Upper lobe of left lung (tissue), 6 donors: ENCODE results near the gene KCNK15. TPM values are rescaled to one million over a fixed set of nuclear protein-coding genes. Genes with fewer than 3 reads are reported as not detected.

Experiments used
- ATAC-seq, 2 donors: fragments of 200-7000 bp; cut with Tn5 transposase; one replicate each; pipeline ENCODE4 v1.9.1; 2022; ENCODE audit warnings: mild to moderate bottlenecking in 2 of 2, moderate library complexity in 2 of 2; ENCODE audit not compliant: low FRiP score in 2 of 2
- DNase-seq, 2 donors: peaks; one replicate each; pipeline ENCODE4 v3.0.0-alpha.2; 2019 to 2020
- H3K27ac ChIP-seq, 4 donors: fragments of 200-600 bp; sonication (generic); one replicate each; pipeline ENCODE4 v1.5.1; 2016 to 2019
- H3K27me3 ChIP-seq, 4 donors: fragments of 200-600 bp; sonication (generic); one replicate each; pipeline ENCODE4 v1.5.1; 2017 to 2019
- H3K36me3 ChIP-seq, 4 donors: fragments of 200-600 bp; sonication (generic); one replicate each; pipeline ENCODE4 v1.5.1; 2016 to 2019
- H3K4me1 ChIP-seq, 4 donors: fragments of 200-600 bp; sonication (generic); one replicate each; pipeline ENCODE4 v1.5.1; 2018 to 2019
- H3K4me3 ChIP-seq, 4 donors: fragments of 200-600 bp; sonication (generic); one replicate each; pipeline ENCODE4 v1.5.1; 2017 to 2019; ENCODE audit warnings: mild to moderate bottlenecking in 2 of 4, moderate library complexity in 1 of 4
- H3K9me3 ChIP-seq, 4 donors: fragments of 200-600 bp; sonication (generic); one replicate each; pipeline ENCODE4 v1.5.1; 2018 to 2019
- CTCF ChIP-seq, 6 experiments: fragments of 450-650 bp in 4 of 6; fragments of 200-600 bp in 2 of 6; sonication (generic) in 2 of 6; IDR thresholded peaks; one replicate each; pipeline ENCODE4 v1.5.1; 2016 to 2019; ENCODE audit warnings: antibody characterized with exemption in 6 of 6
- EP300 ChIP-seq, 4 donors: sonication (generic); formaldehyde crosslinking; IDR thresholded peaks; one replicate each; pipeline ENCODE4 v1.5.1; 2017; ENCODE audit warnings: antibody characterized with exemption in 4 of 4, control low read depth in 2 of 4
- POLR2A ChIP-seq, 4 donors: fragments of 450-650 bp; IDR thresholded peaks; one replicate each; pipeline ENCODE4 v1.5.1; 2016 to 2017; ENCODE audit warnings: antibody characterized with exemption in 4 of 4, mild to moderate bottlenecking in 2 of 4
- POLR2AphosphoS5 ChIP-seq, 2 donors: sonication (generic); formaldehyde crosslinking; IDR thresholded peaks; one replicate each; pipeline ENCODE4 v1.5.1; 2017; ENCODE audit warnings: antibody characterized with exemption in 2 of 2
- whole genome bisulfite sequencing, 2 donors: methylation state at CpG; one replicate each; pipeline ENCODE4 v1.1.5; 2017 to 2018; 5-methylcytosine and 5-hydroxymethylcytosine counted together
- total RNA-seq, 6 donors: library from RNA; depleted of rRNA in 4 of 6; stranded (reverse); fragments of >200 nt in 4 of 6; gene quantifications; one replicate each; pipeline versions ENCODE4 v1.1.0 to v1.2.1, GENCODE V29; 2016 to 2021
- donor health status: DM: no; HTN: no; CAD: no; lungs with moderate emphysema.
- donor health status: DM: no; HTN: yes; CAD: no; lungs with severe emphysema.

Gene KCNK15
- total RNA-seq, 6 donors from 2014 or later, result 1.0 to 2.7 (median 1.7) TPM

GRCh38 chr20:44780226-44780625, 34.6 kb downstream of the KCNK15 start:
- DNase-seq (no peak), ATAC-seq (no peak)
- H3K9me3 ChIP-seq, result no peaks in the 10 kb centered on the region
- no peaks in the 10 kb centered on the region for H3K36me3 ChIP-seq
- H3K27ac ChIP-seq, result no peak overlapping the region
- H3K27me3 ChIP-seq, result no peaks in the 10 kb centered on the region
- 29 to 30% methylated on average over 5 of the region's 5 CpGs for WGBS, 2 donors
- no peak overlapping the region for H3K4me3 ChIP-seq
- TF ChIP-seq POLR2AphosphoS5 (IDR thresholded peaks at IDR 0.05) (no peak), CTCF (IDR thresholded peaks at IDR 0.05) (no peak), EP300 (IDR thresholded peaks at IDR 0.05) (no peak)
- H3K4me1 ChIP-seq, result no peaks in the 10 kb centered on the region

GRCh38 chr20:44781118-44781517, 35.5 kb downstream of the KCNK15 start:
- ATAC-seq (no peak), DNase-seq (no peak)
- H3K4me3 ChIP-seq, result no peak overlapping the region
- no peak overlapping the region for H3K27ac ChIP-seq
- H3K9me3 ChIP-seq, result no peaks in the 10 kb centered on the region
- TF ChIP-seq EP300 (IDR thresholded peaks at IDR 0.05) (no peak), CTCF (IDR thresholded peaks at IDR 0.05) (no peak), POLR2AphosphoS5 (IDR thresholded peaks at IDR 0.05) (no peak), POLR2A (IDR thresholded peaks at IDR 0.05) (no peak)
- no peaks in the 10 kb centered on the region for H3K36me3 ChIP-seq
- 78 to 82% methylated on average over 3 of the region's 3 CpGs for WGBS, 2 donors
- no peaks in the 10 kb centered on the region for H3K4me1 ChIP-seq
- no peaks in the 10 kb centered on the region for H3K27me3 ChIP-seq

- WGBS, 2 donors, result 91 to 93% methylated on average over 3 of the region's 3 CpGs
- ATAC-seq, result no peak
These were observed 36.1 kb downstream of the KCNK15 start for GRCh38 chr20:44781791-44782190.

GRCh38 chr20:44784688-44785087, 39.0 kb downstream of the KCNK15 start:
- no peak for ATAC-seq
- no peaks in the 10 kb centered on the region for H3K9me3 ChIP-seq
- H3K27me3 ChIP-seq, result no peaks in the 10 kb centered on the region
- no peak overlapping the region for H3K4me3 ChIP-seq
- WGBS, 2 donors, result 64 to 80% methylated on average over 1 of the region's 1 CpG
- H3K27ac ChIP-seq, result no peak overlapping the region
- no peak for TF ChIP-seq EP300 (IDR thresholded peaks at IDR 0.05)
- TF ChIP-seq POLR2AphosphoS5 (IDR thresholded peaks at IDR 0.05), result no peak
- no peak for TF ChIP-seq POLR2A (IDR thresholded peaks at IDR 0.05)
- TF ChIP-seq CTCF (IDR thresholded peaks at IDR 0.05), result no peak
- no peaks in the 10 kb centered on the region for H3K4me1 ChIP-seq
- no peaks in the 10 kb centered on the region for H3K36me3 ChIP-seq
- no peak for DNase-seq

More at GRCh38 chr20:44781791-44782190, 36.1 kb downstream of the KCNK15 start:
- H3K27ac ChIP-seq, result no peak overlapping the region
- TF ChIP-seq EP300 (IDR thresholded peaks at IDR 0.05) (no peak), CTCF (IDR thresholded peaks at IDR 0.05) (no peak), POLR2AphosphoS5 (IDR thresholded peaks at IDR 0.05) (no peak), POLR2A (IDR thresholded peaks at IDR 0.05) (no peak)
- no peaks in the 10 kb centered on the region for H3K4me1 ChIP-seq
- no peak for DNase-seq
- H3K27me3 ChIP-seq, result no peaks in the 10 kb centered on the region
- H3K36me3 ChIP-seq, result no peaks in the 10 kb centered on the region
- no peak overlapping the region for H3K4me3 ChIP-seq
- no peaks in the 10 kb centered on the region for H3K9me3 ChIP-seq

- WGBS, 2 donors, result 23 to 29% methylated on average over 1 of the region's 1 CpG
- no peak for DNase-seq
These were observed 40.1 kb downstream of the KCNK15 start for GRCh38 chr20:44785768-44786167.

More at GRCh38 chr20:44785768-44786167, 40.1 kb downstream of the KCNK15 start:
- H3K4me1 ChIP-seq, result no peaks in the 10 kb centered on the region
- H3K9me3 ChIP-seq, result no peaks in the 10 kb centered on the region
- H3K4me3 ChIP-seq, result no peak overlapping the region
- H3K27me3 ChIP-seq, result no peaks in the 10 kb centered on the region
- no peaks in the 10 kb centered on the region for H3K36me3 ChIP-seq
- no peak for TF ChIP-seq POLR2A (IDR thresholded peaks at IDR 0.05)
- TF ChIP-seq EP300 (IDR thresholded peaks at IDR 0.05), result no peak
- TF ChIP-seq POLR2AphosphoS5 (IDR thresholded peaks at IDR 0.05), result no peak
- no peak for TF ChIP-seq CTCF (IDR thresholded peaks at IDR 0.05)
- H3K27ac ChIP-seq, result no peak overlapping the region
- ATAC-seq, result no peak
